ENCODE data around the gene EEF1AKMT2. TPM values are rescaled to one million over a fixed set of nuclear protein-coding genes. Genes with fewer than 3 reads are reported as not detected.

EEF1AKMT2 gene
- total RNA-seq, 2 donors from 2014 or later, result 2.6 to 14.3 TPM

DNA sequence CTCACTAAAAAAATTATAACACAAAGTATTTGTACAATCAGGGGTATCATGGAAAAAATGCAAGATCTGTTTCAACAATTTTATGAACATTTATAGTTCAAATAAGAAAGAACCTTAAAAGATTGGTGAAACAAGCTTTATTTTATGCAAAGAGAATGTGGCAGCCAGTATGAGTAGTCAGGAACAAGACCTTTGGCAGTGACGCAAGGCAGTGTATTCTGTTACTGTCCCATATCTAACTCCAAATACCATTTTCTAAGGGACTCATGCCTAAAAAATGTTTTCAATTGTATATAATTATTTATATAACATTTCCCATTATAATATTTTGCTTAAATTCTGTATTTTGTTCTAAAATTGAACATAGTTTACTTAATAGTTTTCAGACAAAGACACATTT lies 28.4 kb downstream of the EEF1AKMT2 start:
- Histone ChIP-seq H3K4me1 (no peaks in the 10 kb centered on the region), H3K4me3 (no peak overlapping the region), H3K9me3 (no peaks in the 10 kb centered on the region), H3K36me3 (replicated peaks in 1 of 2; ENCODE audit: insufficient read depth in 1 of 2, low read depth in 2 of 2) (peaks cover 0 to 4% of the 10 kb centered on the region in 2 donors), H3K27ac (no peak overlapping the region), H3K27me3 (no peaks in the 10 kb centered on the region)
- TF ChIP-seq, protein P1, sequence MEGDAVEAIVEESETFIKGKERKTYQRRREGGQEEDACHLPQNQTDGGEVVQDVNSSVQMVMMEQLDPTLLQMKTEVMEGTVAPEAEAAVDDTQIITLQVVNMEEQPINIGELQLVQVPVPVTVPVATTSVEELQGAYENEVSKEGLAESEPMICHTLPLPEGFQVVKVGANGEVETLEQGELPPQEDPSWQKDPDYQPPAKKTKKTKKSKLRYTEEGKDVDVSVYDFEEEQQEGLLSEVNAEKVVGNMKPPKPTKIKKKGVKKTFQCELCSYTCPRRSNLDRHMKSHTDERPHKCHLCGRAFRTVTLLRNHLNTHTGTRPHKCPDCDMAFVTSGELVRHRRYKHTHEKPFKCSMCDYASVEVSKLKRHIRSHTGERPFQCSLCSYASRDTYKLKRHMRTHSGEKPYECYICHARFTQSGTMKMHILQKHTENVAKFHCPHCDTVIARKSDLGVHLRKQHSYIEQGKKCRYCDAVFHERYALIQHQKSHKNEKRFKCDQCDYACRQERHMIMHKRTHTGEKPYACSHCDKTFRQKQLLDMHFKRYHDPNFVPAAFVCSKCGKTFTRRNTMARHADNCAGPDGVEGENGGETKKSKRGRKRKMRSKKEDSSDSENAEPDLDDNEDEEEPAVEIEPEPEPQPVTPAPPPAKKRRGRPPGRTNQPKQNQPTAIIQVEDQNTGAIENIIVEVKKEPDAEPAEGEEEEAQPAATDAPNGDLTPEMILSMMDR (IDR thresholded peaks at IDR 0.05), result no peak
- no peak for TF ChIP-seq POLR2A (IDR thresholded peaks at IDR 0.05)
- no peak for DNase-seq
- no peak for ATAC-seq
- 95 to 96% methylated on average over 1 of the region's 1 CpG for WGBS, 2 donors
- intact Hi-C loops (cut with DNase I), result no loop called here

DNA sequence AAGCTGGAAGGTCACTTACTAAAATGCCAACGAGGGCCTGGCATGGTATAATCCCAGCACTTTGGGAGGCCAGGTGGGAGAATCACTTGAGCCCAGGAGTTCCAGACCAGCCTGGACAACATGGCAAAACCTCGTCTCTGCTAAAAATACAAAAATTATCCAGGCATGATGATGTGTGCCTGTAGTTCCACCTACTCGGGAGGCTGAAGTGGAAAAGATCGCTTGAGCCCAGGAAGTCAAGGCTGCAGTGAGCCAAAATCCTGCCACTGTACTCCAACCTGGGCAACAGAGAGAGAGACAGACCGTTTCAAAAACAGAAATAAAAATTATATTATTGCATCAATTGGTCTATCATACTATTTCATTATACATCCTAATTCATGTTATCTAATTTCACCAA lies 29.4 kb downstream of the EEF1AKMT2 start:
- H3K4me3 ChIP-seq, result no peak overlapping the region
- no peak for ATAC-seq
- no peaks in the 10 kb centered on the region for H3K27me3 ChIP-seq
- no peaks in the 10 kb centered on the region for H3K9me3 ChIP-seq
- TF ChIP-seq POLR2A (IDR thresholded peaks at IDR 0.05), result no peak
- WGBS, 2 donors, result 80 to 84% methylated on average over 5 of the region's 5 CpGs
- no peak for DNase-seq
- intact Hi-C loops (cut with DNase I), result no loop called here
- H3K36me3 ChIP-seq (replicated peaks in 1 of 2; ENCODE audit: insufficient read depth in 1 of 2, low read depth in 2 of 2), result peaks cover 0 to 4% of the 10 kb centered on the region in 2 donors
- no peaks in the 10 kb centered on the region for H3K4me1 ChIP-seq
- no peak overlapping the region for H3K27ac ChIP-seq

DNA sequence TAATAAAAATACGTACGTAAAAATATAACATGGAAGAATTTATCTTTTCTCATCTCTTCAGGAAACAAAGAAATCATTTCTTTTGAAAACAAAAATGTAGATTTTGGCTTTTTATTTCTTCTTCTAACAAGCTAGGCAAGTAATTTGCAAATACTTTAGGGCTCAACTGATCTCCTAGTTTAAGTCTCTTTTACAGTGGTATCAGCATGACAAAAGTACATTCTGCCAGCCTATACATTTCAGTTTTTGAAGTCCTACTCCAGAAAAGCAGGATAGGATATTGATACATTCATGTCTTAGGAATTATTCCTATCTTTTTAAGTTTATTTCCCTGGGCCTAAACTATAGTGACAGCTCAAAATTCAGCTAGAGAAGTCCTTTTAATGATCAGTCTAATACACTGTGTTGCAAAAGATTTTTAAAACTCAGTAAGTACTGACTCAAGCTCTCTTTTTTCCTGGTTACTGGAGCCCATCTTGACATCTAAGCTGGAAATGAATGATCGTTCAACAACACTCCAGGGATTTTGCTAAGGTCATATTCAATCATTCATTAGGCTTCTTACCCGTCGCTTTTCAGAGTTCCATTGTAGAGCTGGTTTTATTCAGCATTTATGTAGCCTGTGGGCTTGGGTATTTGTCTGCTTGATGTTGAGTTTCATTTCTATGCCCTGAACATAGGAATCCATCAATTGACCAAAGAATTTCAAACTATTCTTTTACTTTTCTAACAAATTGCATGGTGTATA lies 35.4 kb downstream of the EEF1AKMT2 start:
- intact Hi-C loops (cut with DNase I), result no loop called here
- DNase-seq (no peak), ATAC-seq (no peak)
- WGBS, 2 donors, result 79 to 82% methylated on average over 5 of the region's 5 CpGs
- no peak overlapping the region for H3K4me3 ChIP-seq
- no peaks in the 10 kb centered on the region for H3K4me1 ChIP-seq
- H3K36me3 ChIP-seq (replicated peaks in 1 of 2; ENCODE audit: insufficient read depth in 1 of 2, low read depth in 2 of 2), result no peaks in the 10 kb centered on the region
- no peak overlapping the region for H3K27ac ChIP-seq
- H3K27me3 ChIP-seq, result no peaks in the 10 kb centered on the region
- TF ChIP-seq, protein P1 (IDR thresholded peaks at IDR 0.05), result no peak
- no peak for TF ChIP-seq POLR2A (IDR thresholded peaks at IDR 0.05)
- no peaks in the 10 kb centered on the region for H3K9me3 ChIP-seq

DNA sequence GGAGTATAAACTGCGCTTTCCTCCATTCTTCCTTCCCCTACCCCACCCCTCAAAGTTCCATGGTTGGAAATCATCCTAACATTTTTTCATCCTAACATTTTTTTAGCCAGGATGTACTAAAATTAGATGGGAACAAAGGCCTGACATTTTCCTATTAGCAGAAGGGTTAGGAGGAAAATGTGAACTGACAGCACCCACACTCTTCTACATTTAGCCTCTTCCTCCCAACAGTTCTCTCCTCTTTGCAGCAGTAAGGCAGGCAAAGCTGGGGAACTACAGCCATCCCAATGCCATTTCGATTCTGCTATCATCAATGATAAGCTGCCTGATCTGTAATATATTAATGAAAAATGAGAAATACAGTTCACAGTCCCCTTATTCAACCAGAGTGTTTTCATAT lies 36.1 kb downstream of the EEF1AKMT2 start:
- Histone ChIP-seq H3K4me1 (no peaks in the 10 kb centered on the region), H3K27me3 (no peaks in the 10 kb centered on the region), H3K9me3 (no peaks in the 10 kb centered on the region), H3K36me3 (replicated peaks in 1 of 2; ENCODE audit: insufficient read depth in 1 of 2, low read depth in 2 of 2) (no peaks in the 10 kb centered on the region), H3K4me3 (no peak overlapping the region), H3K27ac (no peak overlapping the region)
- ATAC-seq (no peak), DNase-seq (no peak)
- TF ChIP-seq POLR2A (IDR thresholded peaks at IDR 0.05), result no peak
- TF ChIP-seq, protein P1 (IDR thresholded peaks at IDR 0.05), result no peak
- intact Hi-C loops (cut with DNase I), result no loop called here
- 58 to 65% methylated on average over 2 of the region's 2 CpGs for WGBS, 2 donors

DNA sequence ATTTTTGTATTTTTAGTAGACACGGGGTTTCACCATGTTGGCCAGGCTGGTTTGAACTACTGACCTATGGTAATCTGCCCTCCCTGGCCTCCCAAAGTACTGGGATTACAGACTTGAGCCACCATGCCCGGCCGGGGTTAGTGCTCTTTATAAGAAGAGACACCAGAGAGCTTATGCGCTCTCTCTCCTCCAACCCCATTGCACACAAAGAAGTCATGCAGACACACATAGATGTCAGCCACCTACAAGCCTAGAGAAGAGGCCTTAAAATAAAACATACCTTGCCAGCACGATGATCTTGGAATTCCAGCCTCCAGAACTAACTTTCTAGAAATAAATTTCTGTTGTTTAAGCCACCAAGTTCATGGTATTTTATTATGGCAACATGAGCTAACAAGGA lies 37.5 kb downstream of the EEF1AKMT2 start:
- Histone ChIP-seq H3K9me3 (no peaks in the 10 kb centered on the region), H3K36me3 (replicated peaks in 1 of 2; ENCODE audit: insufficient read depth in 1 of 2, low read depth in 2 of 2) (no peaks in the 10 kb centered on the region), H3K27me3 (no peaks in the 10 kb centered on the region), H3K27ac (no peak overlapping the region), H3K4me1 (no peaks in the 10 kb centered on the region), H3K4me3 (no peak overlapping the region)
- DNase-seq (no peak), ATAC-seq (no peak)
- intact Hi-C loops (cut with DNase I), result no loop called here
- TF ChIP-seq, protein P1 (IDR thresholded peaks at IDR 0.05), result no peak
- TF ChIP-seq POLR2A (IDR thresholded peaks at IDR 0.05), result no peak
- 90 to 93% methylated on average over 5 of the region's 5 CpGs for WGBS, 2 donors
